ELF-1 (cell line): Measurements from ENCODE around the gene SNX13.

Experiments
- DNase-seq: peaks from one replicate; pipeline ENCODE4 v3.0.0-alpha.2; 2016; ENCODE audit warnings: low read depth, low spot score

Gene SNX13, protein sequence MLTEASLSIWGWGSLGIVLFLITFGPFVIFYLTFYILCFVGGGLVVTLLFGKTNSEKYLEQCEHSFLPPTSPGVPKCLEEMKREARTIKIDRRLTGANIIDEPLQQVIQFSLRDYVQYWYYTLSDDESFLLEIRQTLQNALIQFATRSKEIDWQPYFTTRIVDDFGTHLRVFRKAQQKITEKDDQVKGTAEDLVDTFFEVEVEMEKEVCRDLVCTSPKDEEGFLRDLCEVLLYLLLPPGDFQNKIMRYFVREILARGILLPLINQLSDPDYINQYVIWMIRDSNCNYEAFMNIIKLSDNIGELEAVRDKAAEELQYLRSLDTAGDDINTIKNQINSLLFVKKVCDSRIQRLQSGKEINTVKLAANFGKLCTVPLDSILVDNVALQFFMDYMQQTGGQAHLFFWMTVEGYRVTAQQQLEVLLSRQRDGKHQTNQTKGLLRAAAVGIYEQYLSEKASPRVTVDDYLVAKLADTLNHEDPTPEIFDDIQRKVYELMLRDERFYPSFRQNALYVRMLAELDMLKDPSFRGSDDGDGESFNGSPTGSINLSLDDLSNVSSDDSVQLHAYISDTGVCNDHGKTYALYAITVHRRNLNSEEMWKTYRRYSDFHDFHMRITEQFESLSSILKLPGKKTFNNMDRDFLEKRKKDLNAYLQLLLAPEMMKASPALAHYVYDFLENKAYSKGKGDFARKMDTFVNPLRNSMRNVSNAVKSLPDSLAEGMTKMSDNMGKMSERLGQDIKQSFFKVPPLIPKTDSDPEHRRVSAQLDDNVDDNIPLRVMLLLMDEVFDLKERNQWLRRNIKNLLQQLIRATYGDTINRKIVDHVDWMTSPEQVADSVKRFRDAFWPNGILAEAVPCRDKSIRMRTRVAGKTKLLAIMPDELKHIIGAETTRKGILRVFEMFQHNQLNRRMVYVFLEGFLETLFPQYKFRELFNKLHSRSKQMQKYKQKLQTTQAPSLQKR

DNA sequence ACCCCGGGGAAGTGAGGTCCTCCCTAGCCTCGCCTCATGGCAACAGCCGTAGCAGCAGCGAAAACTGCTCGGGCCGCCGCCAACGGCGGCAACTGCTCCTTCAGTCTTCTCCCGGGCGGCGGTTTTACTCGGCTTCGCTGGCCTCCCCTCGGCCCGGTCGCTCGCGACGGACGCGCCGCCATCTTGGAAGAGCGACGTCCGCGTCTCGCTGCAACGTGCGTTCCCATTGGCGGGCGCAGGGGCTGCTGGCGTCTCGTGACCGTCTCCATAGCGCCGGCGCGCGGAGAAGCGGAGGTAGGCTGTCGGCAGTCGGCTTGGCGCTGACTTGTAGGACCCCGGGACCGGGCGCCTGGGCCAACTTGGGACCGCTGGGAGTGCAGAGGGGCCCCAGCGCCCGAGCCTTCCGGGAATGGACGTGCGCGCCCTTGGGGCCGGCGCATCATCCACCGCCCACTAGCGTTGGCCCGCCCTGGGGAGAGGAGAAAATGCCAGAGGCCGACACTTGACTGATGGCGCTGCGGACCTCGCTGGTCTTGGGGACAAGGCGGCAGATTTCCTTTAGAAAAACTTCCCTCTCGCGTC, at the start of gene SNX13:
Gene SNX13 (minus strand): TSS at position 193 of the 582 bp plus-strand sequence. CDS start 199 bp downstream, outside the sequence.
- DNase-seq: peak; percentile 95

DNA sequence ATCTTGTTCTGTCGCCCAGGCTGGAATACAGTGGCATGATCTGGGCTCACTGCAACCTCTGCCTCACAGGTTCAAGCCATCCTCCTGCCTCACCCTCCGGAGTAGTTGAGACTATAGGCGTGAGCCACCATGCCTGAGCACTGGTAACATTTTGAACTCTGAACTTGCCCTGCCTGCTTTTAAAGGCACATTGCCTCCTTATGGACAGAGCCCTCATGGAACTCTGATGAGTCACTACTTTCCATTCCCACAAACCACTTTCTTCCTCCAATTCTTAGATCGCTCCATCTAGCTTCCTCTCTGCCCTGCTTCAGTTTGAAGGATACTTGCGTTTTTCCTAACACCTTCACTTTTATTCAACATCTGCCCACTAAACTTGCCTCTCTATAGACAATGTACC, 49.3 kb upstream of the SNX13 start:
- DNase-seq: no peak

GRCh38 chr7:17988858-17989257, 48.6 kb upstream of the SNX13 start:
- no peak for DNase-seq

DNA sequence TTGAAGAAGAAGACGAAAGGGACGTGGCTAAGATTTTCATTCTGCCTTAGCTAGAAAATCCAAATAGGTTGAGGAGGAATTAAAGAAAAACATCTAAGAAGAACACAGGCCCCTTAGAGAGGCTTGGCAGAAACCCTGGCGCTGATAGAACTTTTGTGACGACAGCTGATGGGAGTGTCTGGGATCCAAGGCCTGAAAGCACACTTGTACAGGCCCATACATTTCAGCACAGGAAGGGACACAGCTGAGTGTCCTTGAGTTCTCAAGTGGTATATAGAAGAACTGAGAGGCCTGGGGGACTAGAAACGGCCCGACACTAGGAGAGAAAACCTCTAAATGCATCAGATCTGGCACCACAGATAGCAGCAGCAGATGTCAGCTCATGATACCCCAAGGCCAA, 47.8 kb upstream of the SNX13 start:
- DNase-seq: no peak

DNA sequence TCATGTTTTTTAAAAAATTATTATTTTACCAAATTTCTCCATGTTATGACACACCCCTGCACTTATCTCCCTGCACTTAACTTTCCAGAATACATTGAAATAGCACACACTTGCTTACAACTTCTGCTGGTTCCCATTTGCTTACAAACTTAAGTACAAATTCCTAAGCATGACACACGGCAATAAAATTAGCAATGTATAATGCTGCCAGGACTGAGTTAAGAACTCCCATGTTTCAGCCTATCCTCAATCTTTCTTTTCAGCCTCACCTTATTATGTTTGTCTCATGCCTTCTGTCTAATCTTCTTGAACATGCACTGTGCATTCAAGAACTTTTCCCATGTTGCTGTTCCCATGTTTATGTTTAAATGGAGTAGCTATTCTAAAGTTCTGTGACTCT, 46.6 kb upstream of the SNX13 start:
- DNase-seq: no peak

GRCh38 chr7:17985473-17986239, 45.4 kb upstream of the SNX13 start:
- DNase-seq: no peak

GRCh38 chr7:17984288-17984687, 44.0 kb upstream of the SNX13 start:
- DNase-seq: no peak

- DNase-seq: no peak
Measured at GRCh38 chr7:17983221-17984062, 43.1 kb upstream of the SNX13 start.

GRCh38 chr7:17976952-17977351, 36.7 kb upstream of the SNX13 start:
- DNase-seq: no peak

DNA sequence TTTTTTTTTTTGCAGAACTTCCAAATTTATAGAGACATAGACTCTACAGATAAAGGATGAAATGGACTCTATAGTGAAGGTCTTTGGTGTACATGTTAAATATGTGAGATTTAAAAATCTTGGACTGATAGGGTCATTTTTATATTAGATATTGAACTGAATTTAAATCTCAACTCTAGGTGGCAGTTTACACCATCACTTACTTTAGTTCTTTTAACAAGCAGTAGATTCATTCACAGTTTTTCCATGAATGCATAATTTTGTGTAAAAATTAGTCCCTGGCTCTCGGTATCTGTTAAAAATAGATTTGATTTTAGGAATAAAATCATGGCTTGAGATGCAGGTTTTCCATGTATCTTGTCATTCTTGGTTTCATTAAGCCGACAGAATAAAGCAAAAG, 31.1 kb upstream of the SNX13 start:
- no peak for DNase-seq

DNA sequence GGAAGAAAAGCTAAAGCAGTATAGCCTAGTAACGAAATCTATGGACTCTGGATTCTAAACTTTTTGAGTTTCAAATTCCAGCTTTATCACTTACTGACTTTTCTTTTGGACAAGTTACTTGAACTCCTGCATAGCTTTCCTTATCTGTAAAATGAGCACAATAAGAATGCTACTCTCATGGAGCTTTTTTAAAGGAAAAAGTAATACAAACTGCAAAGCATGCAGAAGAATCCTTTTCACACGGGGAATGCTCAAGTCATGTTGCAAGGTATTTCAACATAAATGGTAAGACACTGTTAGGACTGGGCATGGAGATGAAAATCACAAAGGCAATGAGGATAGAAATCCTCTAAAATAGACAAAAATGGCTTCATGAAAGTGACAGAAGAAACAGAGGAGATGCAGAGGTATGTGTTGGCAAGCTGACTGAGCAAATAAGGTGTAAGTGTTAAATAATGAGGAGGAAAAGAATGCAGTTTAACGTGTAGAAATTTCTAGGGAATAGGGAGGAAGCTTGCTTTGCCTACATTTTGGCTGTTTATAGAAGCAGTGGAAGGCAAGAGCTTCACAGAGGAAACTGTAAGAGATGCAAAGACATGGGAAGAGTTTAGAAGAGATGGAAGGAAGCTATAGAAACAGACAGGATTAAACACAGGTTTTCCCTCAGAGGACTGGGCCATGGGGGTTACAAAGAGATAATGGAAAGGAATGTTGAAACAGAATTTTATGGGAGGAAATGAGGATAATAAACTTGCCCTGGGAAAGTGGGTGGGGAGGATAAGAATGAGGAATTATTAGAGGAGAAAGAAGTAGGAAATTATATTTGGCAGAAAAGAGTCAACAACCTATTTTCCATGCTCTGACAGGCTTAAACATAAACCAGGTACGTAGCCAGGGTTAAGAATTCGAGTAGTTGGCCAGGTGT, 28.8 kb upstream of the SNX13 start:
- DNase-seq: no peak

- no peak for DNase-seq
Measured at GRCh38 chr7:17966706-17967105, 26.4 kb upstream of the SNX13 start.

DNA sequence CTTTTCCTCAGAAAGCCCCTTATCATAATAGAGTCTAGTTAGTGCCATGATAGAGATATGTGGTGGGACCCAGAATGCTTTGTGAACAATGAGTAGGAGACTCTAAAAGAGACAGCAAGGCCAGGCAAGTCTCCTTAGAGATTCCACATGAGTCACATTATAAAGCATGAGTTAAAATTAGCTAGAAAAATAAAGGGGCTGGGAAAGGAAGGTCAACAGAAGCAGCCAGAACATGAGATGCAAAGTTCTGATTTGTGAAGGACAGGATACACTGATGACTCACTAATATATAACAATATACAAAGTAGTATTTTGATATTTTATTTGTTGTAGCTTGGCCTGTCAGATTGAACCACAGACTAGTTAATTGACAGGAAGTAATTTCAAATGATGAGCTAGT, 25.3 kb upstream of the SNX13 start:
- DNase-seq: no peak

DNA sequence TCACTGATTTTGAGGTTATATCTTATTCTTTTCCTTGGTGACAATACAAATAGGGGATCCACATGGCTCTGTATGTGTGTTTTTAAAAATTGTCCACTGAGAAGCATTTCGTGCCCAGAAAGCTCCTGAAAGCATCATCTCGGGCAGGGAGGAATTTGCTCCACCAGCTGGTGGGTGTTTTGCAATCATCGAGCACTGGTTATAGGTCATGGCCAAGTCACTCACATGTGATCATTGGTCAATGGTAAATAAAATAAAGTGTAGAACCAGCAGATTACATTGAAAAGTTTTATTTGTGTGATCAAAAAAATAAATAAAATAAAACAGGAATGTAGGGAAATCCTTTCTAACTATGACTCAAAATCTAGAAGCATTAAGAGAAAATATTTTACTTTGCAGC, 23.0 kb upstream of the SNX13 start:
- DNase-seq: no peak

DNA sequence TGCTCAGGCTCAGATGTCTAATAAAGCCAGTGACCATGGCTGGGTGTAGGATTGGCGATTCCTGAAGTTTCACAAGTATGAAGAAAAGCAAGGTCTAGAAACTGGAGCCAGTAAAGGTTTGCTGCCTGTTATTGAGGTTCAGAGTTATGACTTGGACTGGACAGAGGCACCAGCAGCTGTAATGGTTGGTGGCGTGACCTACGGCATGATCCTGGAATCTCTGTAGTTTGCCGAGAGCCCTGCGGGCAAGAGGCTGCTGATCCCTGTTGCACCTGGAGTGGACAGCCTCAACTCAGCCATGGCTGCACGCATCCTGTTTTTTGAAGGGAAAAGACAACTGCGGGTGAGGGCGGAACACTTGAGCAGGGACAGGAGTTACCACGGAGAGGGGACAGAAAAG, 22.4 kb upstream of the SNX13 start:
- no peak for DNase-seq

DNA sequence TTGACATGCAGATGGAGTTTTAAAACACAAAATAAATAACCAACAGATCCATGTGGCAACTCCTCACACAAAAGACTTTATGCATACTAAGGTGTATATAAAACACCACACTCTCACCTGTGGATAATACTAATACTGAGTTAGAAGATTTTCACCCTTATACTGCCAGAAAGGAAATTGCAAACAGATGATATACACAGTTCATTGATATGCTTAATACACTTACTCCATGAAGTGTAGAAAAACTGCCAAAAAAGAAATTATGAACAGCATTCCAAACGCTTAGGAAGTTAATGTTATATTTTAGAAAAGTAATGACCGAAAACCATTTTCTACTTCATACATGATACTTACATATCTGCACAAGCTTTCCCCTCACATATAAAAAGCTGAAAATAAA, 17.6 kb upstream of the SNX13 start:
- no peak for DNase-seq

DNA sequence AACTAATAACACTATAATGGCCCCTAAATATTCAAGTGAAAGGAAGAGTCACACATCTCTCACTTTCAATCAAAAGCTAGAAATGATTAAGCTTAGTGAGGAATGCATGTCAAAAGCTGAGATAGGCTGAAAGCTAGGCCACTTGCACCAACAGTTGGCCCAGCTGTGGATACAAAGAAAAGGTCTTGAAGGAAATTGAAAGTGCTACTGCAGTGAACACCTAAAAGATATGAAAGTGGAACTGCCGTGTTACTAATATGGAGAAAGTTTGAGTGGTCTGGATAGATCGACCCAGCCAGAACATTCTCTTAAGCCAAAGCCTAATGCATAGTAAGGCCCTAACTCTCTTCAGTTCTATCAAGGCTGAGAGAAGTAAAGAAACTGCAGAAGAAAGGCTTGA, 12.1 kb upstream of the SNX13 start:
- no peak for DNase-seq

DNA sequence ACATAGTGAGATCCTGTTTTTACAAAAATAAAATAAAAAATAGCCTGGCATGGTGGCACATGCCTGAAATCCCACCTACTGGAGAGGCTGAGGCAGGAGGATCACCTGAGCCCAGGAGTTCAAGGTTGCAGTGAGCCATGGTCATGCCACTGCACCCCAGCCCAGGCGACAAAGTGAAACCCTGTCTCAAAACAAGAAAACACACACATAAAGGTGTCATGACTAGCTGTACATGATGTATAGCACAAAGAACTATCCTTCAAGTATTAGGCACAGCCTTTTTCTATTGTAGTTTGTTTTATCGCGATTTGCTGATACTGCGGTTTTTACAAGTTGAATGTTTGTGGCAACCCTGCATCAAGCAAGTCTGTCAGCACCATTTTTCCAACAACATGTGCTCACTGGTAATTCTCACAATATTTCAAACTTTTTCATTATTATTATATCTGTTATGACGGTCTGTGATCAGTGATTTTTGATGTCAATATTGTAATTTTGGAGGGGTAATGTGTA, 11.5 kb upstream of the SNX13 start:
- DNase-seq: no peak

DNA sequence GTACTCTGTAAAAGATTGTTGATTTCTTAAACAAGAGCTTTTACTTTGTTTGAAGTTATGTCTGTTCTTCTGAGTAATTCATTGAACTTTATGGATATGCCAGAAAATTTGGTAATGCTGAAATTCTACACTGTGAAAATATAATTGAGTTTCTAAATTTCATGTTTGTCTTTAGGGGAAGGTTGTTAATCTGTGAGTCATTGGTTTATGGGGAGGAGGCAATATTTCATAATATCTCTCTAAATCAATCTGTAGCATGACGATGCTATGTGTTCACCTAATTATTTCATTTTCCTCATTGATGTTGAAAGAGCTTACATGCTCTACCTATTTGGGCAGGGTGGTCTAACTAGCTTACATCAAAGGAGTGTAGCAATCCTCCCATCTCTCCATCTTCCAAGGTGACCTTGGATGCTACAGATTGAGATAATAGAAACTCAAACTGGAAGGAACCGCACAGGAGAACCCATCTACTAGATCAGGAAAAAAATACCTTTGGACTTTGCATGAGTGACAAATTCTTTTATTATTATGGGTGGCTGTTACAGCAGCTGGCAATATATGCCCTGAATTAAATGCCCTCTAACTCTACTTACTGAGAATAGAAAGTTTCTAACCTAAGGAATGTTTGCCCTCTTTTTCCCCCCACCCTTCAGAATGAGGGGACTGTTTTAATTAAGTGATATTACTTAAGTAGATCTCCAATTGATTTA, 8.4 kb upstream of the SNX13 start:
- DNase-seq: no peak
